ENCODE measurements around the gene PRDM9.
"Not testable (repeated sequence)": the region's sequence is repeated elsewhere in the genome, so short reads cannot be mapped to it uniquely, and the experiment has no call there.

Gene PRDM9

GRCh38 chr5:23507278-23507685 lies at the start of gene PRDM9:
Gene PRDM9 (plus strand): TSS chr5:23507609. CDS start chr5:23509034, 1,425 bp downstream.
- DNase-seq, result peak; percentile 98

GRCh38 chr5:23457780-23458179 lies 49.6 kb upstream of the PRDM9 start:
- DNase-seq, result no peak

GRCh38 chr5:23459214-23459613 lies 48.2 kb upstream of the PRDM9 start:
- DNase-seq, result no peak

GRCh38 chr5:23461576-23461975 lies 45.8 kb upstream of the PRDM9 start:
- no peak for DNase-seq

- no peak for DNase-seq
Measured at GRCh38 chr5:23466401-23466912, 41.0 kb upstream of the PRDM9 start.

- DNase-seq, result no peak
Measured at GRCh38 chr5:23468658-23469057, 38.8 kb upstream of the PRDM9 start.

- DNase-seq, result no peak
Measured at GRCh38 chr5:23473915-23474314, 33.5 kb upstream of the PRDM9 start.

- DNase-seq, result no peak
Measured at GRCh38 chr5:23474315-23474714, 33.1 kb upstream of the PRDM9 start.

GRCh38 chr5:23476580-23476979 lies 30.8 kb upstream of the PRDM9 start:
- DNase-seq, result no peak

- no peak for DNase-seq
Measured at GRCh38 chr5:23482642-23483041, 24.8 kb upstream of the PRDM9 start.

GRCh38 chr5:23483090-23483489 lies 24.3 kb upstream of the PRDM9 start:
- no peak for DNase-seq

GRCh38 chr5:23484096-23484495 lies 23.3 kb upstream of the PRDM9 start:
- DNase-seq, result no peak

- DNase-seq, result not testable (repeated sequence)
Measured at GRCh38 chr5:23486227-23486626, 21.2 kb upstream of the PRDM9 start.

GRCh38 chr5:23490993-23491392 lies 16.4 kb upstream of the PRDM9 start:
- DNase-seq, result no peak

- DNase-seq, result no peak
Measured at GRCh38 chr5:23494558-23494957, 12.9 kb upstream of the PRDM9 start.

- DNase-seq, result no peak
Measured at GRCh38 chr5:23496576-23496975, 10.8 kb upstream of the PRDM9 start.

GRCh38 chr5:23506329-23507236 lies 826 bp upstream of the PRDM9 start:
- DNase-seq, result peak; percentile 77

GRCh38 chr5:23510434-23510833 lies 3.0 kb downstream of the PRDM9 start:
- not testable (repeated sequence) for DNase-seq

GRCh38 chr5:23522553-23522952 lies 15.1 kb downstream of the PRDM9 start:
- no peak for DNase-seq

- DNase-seq, result no peak
Measured at GRCh38 chr5:23523031-23523430, 15.6 kb downstream of the PRDM9 start.

- no peak for DNase-seq
Measured at GRCh38 chr5:23523998-23524397, 16.6 kb downstream of the PRDM9 start.

- DNase-seq, result no peak
Measured at GRCh38 chr5:23525751-23526150, 18.3 kb downstream of the PRDM9 start.

GRCh38 chr5:23526616-23527015 lies 19.2 kb downstream of the PRDM9 start:
- not testable (repeated sequence) for DNase-seq

GRCh38 chr5:23527216-23527920 lies 20.0 kb downstream of the PRDM9 start:
- not testable (repeated sequence) for DNase-seq
